ENCODE measurements around the gene SLC13A3. TPM values are rescaled to one million over a fixed set of nuclear protein-coding genes. Genes with fewer than 3 reads are reported as not detected.

The SLC13A3 gene
- total RNA-seq, 4 donors from 2014 or later = 1.2 to 3.5 (median 1.9) TPM

- ATAC-seq (ENCODE audit: low FRiP score) (no peak), DNase-seq (ENCODE audit: low spot score) (no peak)
- TF ChIP-seq CTCF (IDR thresholded peaks at IDR 0.05) = no peak
These were observed 86.9 kb downstream of the SLC13A3 start for GRCh38 chr20:46564241-46564957.

- no peak for TF ChIP-seq CTCF (IDR thresholded peaks at IDR 0.05)
- no peak for DNase-seq (ENCODE audit: low spot score)
- no peak for ATAC-seq (ENCODE audit: low FRiP score)
These were observed 87.4 kb downstream of the SLC13A3 start for GRCh38 chr20:46563860-46564221.

GRCh38 chr20:46563170-46563859, 87.9 kb downstream of the SLC13A3 start:
- no peak for ATAC-seq (ENCODE audit: low FRiP score)

GRCh38 chr20:46562373-46563169, 88.7 kb downstream of the SLC13A3 start:
- peak; percentile 86 for ATAC-seq (ENCODE audit: low FRiP score)
- peak in 1 of 3 donors; percentile 20 for TF ChIP-seq CTCF (IDR thresholded peaks at IDR 0.05)
- peak; percentile 83 for DNase-seq (ENCODE audit: low spot score)

More at GRCh38 chr20:46563170-46563859, 87.9 kb downstream of the SLC13A3 start:
- no peak for DNase-seq (ENCODE audit: low spot score)
- TF ChIP-seq CTCF (IDR thresholded peaks at IDR 0.05) = no peak

- no peak for DNase-seq (ENCODE audit: low spot score)
- no peak for TF ChIP-seq CTCF (IDR thresholded peaks at IDR 0.05)
- no peak for ATAC-seq (ENCODE audit: low FRiP score)
These were observed 89.3 kb downstream of the SLC13A3 start for GRCh38 chr20:46562009-46562372.

GRCh38 chr20:46559685-46560440, 91.4 kb downstream of the SLC13A3 start:
- no peak for TF ChIP-seq CTCF (IDR thresholded peaks at IDR 0.05)
- no peak for ATAC-seq (ENCODE audit: low FRiP score)
- no peak for DNase-seq (ENCODE audit: low spot score)

All from omental fat pad (tissue), 4 donors.